AG20443 (cell line): ENCODE measurements around the gene CARD9.

Source experiments
- DNase-seq: peaks from one replicate; pipeline ENCODE4 v3.0.0; 2012; ENCODE audit warnings: low spot score, mixed read lengths

CARD9 gene

DNA sequence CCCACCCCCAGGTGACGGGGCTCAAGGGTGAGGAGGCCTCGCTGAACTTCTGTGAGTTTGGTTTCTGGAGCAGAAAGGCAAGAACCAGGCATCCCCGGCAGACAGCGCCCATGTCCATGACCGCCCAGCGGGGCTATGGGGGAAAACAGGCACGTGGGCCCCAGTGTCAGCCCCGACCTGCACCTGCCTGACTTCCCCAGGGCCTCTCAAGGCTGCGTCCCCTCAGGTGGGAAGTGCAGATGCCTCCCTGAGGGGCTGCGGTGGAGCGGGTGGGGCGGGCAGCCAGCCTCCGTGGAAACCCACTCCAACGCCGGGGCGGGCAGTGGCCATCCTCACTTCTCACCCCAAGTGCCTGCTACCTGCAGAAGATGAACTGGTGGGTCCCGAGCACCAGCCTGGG lies 6.9 kb upstream of the CARD9 start:
- no peak for DNase-seq

DNA sequence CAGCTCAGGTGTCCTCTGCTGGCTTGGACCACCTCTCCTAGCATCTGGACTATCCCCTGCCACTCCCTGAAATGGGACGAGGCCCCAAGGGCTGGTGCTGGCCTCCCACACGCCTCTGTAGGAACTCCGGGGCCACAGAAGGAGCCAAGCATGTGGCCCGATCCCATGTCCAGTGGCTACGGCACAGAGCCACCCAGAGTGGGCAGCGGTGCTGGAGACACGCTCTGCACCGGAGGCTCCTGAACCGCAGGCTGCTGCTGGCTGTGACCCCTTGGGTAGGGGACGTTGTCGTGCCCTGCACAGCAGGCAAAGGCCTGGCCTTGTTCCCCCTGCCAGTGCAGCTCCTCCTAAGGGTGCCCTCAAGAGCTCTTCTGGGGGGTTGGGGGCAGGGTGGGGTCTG lies 6.4 kb upstream of the CARD9 start:
- no peak for DNase-seq

DNA sequence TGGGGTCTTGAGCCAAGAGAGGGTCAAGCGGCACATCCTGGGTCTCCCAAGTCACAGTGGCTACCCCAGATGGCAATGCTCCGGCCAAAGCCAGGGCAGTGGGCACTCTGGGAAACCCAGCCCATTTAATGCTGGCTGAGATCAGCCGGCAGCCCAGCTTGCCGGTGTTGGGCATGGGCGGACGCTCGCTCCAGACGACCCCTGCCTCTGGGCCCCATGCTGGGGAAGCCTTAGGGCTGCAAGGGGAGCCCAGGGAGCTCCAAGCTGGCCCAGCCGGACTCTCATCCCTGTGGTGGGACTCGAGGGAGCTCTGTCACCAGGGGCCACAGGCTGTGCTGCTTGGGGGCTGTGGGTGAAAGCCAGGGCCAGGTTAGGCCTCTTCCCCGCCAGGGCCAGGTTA lies 5.9 kb upstream of the CARD9 start:
- no peak for DNase-seq

DNA sequence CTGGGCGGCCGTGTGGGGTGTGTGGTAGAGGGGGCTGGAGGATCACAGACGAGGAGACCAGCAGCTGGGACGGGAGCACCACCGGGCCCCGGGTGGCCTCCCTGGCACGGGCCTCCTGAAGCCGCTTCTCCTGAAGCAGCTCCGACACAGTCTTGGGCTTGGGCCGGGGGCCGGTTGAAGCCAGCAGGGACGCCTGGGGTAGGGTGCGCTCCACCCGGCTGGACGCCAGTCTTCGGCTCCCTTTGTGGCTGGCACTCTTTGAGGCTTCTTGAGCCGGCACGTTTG lies 5.5 kb upstream of the CARD9 start:
- DNase-seq = no peak

DNA sequence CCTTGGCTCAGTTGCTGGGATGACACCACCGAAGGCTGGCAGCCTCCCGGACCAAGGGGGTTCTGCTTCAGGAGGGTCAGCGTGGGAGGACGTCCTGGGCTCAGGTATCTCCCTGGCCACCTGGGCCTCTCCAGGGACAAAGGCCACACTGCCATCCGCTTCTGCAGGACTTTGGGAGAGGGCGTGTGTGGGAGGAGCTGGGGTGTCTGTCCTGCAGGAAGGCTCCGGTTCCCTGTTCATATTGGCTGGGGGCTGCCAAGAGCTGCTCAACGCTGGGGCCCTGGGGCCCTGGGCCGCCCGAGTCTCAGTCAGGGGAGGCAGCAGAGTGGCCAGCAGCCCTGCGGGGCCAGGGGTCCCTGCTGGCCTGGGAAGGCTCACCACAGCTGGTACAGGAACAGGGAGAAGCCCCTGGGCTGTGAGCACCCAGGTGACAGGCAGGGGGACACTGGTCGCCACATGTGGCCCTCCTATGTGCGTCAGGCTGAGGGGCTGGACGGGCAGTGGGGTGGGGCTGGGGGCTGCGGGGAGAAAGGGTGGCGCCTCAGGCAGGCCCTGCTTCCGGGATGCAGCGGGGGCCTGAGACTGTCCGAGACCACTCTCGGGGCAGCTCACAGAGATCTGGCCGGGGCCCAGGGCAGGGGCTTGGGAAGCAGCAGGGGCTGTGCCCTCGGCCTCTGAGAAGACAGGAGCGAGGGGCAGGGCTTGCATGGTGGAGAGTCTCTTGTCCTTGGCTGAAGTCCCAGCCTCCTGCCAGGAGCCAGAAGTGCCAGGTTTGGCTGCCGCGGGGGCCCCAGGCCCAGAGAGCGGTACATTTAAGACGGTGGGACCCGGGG lies 4.9 kb upstream of the CARD9 start:
- DNase-seq = no peak

DNA sequence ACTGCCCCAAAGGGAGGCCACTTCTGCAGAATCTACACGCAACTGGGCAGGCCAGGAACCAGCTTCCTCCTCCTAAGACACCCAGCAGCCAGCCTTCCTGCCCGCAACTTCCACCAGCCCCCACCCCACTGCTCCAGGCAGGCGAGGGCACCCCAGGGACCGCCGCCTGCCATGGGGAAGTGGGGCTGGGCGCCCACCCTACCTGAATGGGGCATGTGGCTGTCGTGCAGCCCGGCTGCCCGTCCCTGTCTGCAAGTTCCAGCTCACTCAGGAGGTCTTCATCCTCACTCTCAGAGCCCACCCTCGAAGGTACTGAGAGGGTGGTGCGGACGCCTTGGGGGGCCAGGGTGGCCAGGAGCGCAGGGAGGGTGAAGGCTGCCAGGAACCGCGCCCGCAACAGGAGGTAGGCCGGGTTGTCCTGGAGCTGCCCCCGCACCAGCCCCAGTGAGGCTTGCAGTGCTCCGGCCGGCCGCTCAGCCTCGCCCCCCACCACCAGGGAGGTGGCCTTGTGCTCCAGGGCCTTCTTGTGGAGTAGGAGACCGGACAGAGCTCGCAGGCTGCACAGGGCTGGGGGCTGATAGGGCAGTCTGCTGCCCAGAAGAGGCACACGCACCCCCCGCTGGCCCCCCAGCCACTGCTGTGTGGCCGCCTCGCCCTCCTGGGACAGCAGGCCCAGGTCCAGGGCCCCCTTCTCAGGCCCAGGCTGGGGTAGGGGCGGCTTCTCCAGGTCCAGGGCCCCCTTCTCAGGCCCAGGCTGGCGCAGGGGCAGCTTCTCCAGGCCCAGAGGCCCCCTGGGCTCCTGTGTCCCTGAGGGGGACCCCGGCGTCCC lies 4.1 kb upstream of the CARD9 start:
- no peak for DNase-seq

DNA sequence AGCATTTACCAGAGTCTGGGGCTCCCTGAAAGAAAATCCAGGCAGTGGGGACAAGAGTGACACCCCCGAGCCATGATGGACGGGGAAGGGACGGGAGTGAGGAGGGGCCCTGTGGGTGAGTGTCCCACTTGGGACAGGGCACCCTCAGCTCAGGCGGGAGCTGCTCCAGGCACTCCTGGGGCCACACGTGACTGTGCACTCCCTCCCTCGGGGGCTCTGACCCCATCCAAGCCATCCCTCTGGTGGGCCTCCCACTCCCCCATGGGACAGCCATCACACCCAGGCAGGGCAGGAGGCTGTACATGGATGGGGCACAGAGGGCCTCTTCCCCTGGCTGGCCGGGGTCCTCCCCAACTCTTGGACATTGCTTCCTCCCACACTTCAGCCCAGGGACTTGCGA lies 3.0 kb upstream of the CARD9 start:
- no peak for DNase-seq

DNA sequence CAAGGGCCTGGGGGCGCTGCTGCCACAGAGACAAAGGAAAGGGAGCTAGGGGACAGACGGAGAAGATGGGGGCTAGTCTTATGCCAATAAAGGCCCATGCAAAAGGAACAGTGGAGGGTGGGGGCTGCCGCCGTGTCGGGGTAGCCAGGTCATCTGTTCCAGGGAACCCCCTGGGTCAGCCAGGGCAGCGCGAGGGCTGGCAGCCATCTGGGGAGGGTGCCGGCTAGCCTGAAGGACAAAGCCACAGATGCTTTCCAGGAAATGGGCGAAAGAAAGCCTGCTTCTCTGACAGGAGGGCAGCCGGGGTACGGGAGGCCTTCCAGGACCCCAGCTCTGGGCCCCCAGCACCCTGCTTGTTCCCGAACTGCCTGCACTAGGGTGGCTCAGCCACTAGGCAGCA lies 1.6 kb upstream of the CARD9 start:
- no peak for DNase-seq

DNA sequence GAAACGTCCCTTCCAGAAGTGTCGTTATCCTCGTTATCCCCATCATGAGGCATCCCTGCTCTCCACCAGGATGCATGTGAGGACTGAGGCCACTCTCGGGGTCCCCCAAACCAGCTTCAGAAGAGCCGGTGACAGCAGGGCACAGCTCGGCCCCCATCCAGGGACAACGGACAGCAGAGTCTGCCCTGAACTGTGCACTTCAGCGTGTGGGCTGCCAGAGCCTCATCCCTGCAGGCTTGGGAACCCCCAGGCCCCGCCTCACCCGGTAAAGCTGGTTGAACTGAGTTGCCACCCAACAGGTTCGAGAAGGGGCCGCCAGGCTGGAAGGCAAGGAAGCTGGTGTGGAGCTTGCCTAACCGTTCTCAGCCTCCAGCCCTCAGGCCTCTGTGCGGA lies 710 bp upstream of the CARD9 start:
- no peak for DNase-seq

DNA sequence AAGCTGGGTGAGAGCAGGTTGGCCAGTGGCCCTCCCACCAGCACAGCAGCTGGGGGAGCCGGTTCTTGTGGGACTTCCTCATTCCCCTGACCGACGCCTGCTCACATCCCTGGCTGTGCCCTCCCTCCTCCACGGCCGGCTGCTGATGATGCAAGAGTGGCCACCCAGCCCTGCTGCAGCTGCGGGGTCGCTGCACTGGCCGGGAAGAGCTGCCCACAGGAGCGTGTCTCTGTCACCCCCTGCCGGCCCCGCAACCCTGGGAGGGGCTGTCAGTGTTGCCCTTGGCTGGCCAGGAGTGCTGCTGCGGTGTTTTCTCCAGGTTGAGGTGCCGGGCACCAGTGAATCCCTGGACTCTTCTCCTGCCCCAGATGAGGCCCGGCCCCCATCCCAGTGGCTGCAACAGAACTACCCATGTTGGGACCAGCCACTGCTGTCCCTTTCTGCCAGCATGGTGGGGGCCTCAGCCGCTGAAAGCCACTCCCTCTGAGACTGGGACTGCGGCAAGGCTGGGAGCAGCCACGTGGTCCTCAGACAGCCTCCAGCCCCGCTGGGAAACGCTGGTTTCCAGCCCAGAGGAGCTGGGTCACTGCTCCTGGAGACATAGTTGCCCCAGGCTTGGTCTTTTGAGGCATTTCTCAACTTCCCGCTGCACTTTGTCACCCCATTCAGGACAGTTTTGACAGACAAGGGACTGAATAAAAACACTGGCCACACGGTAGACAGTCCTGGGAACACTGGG lies 739 bp downstream of the CARD9 start:
- peak; percentile 87 for DNase-seq

DNA sequence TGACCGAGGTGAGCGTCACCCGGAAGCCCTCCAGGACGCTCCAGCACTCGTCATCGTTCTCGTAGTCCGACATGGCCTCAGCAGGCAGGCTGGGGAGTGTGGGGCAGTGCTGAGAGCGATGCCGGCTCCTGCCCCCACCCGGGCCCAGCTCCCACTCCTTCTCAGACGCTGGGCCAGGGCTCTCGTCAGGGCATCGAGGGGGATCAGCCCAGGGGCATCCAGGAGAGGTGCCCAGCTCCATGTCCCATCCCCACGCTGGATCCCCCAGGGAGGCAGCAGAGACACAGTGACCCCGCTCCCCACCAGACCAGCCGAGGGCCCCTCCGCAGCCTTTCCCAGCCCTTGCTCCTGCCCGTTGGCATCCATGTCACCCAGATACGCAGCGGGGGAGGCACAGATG lies 1.5 kb downstream of the CARD9 start:
- no peak for DNase-seq

DNA sequence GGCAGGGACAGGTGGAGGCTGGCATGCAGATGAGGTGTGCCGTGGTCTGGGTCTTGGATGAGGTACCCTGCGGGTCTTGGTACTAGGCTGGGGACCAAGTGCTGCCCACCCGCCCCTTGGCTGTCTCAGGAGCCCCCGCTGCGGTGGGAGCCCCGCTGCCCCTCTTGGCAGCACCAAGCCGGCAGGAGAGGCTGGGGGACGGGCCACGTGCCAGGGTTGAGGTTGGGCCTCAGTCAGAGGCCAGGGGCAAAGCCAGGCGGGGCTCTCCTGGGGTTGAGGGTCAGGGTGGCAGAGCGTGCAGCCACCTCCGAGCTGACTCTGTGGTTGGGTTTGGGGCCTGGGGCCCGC lies 2.0 kb downstream of the CARD9 start:
- no peak for DNase-seq

DNA sequence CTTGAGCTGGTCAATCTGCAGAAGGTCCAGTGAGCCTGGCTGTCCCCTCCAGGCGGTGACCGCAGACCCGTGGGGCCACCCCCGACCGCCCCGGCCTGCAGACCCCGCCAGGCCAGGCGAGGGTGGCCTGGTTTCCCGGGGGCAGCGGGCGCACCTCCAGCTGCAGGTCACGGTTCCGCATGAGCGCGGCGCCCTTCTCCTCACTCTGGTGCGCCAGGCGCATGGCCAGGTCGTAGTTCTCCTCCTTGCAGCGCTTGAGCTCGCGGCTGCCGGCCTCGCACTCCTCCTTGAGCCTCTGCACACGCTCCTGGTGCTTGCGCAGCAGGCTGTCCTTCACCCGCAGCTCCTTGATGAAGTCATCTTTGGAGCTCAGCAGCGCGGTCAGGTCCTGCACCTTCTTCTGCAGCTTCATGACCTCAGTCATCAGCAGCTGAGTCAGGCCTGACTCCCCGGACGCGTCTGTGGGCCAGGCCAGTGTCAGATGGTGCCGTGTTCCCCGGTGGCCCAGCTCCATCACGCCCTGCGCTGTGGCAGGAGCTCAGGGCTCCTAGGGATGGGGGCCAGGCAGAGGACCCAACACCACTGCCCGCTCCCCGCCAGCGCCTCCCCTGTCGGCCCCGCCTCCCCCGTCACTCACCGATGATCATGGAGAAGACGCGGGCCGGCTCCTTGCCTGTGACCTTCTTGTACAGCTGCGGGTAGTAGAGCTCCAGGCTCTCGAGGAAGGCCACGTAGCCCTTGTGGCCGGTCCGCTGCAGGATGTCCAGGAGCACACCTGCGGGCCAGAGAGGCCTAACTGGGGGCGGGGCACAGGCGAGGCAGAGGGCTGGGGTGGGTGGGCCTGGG lies 2.6 kb downstream of the CARD9 start:
- DNase-seq = no peak

DNA sequence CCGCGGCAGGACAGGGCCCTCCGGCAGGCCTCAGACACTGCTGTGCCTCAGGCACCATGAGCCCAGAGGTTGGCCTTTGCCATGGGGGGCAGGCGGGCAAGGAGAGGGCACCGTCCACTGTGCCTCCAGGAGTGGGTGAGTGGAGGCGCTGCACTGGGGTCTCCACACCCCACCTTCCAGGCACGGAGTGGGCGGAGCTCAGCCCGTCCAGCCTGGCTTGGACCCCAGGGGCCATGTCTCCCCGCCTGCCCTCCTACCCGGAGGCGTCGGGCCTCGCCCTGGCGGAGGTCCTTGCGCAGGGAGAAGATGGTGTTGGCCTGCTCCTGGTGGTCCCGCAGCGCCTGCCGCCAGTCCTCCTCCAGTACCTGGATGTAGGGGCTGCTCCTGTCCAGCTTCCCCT lies 3.4 kb downstream of the CARD9 start:
- no peak for DNase-seq

DNA sequence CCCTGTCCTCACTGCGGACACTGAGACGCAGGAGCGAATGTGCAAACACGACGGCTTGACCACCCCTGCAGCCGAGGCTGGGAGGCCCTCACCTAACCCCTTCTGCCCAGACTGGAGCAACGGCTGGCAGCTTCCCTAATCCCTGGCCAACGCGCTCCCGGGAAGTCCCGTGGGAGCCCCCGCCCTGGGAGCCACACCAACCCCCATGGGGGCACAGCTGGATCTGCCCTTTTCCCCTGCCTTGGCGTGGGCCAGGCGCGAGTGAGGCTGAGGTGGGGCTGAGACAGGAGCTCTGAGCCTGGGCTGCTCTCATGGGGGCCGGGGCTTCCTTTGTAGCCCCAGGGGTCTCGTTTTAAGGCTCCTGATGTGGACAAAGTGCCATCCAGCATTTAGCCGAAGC lies 5.3 kb downstream of the CARD9 start:
- no peak for DNase-seq

DNA sequence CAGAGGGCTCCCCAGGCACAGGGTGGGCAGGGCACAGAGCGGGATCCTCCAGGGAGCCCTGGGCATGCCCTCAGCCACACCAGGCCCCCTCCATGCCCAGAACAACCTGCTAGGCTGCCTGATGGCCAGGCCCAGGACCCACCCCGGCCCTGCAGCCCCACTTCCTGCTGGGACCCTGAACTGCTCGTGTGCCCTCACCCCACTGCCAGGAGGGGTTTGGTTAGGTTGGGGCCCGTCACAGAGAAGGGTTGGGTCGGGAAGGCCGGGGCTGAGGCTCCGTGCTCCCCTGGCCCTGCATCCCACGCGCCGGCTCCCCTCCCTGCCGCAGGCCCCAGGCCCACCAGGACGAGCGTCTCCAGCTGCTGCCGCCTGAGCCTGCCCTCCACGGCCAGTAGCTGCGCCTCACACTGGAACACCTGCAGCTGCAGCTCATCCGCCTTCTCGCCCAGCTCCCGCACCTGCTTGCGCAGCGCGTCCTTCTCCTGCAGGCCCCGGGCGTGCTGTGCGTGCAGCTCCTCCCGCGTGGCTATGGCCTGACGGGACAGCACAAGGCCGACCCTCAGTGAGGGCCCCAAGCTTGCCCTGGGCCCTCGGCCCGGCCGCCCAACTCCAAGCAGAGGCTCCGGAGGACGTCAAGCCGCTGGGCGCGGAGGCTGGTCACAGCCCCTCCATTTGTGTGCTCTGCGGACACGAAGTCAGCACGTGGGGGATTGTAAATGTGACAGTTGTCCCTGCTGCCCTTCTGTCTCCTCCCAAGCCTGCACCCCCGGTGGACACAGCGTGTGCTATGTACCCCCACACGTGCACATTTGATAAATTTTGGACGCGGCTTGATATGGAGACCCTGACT lies 5.9 kb downstream of the CARD9 start:
- no peak for DNase-seq

DNA sequence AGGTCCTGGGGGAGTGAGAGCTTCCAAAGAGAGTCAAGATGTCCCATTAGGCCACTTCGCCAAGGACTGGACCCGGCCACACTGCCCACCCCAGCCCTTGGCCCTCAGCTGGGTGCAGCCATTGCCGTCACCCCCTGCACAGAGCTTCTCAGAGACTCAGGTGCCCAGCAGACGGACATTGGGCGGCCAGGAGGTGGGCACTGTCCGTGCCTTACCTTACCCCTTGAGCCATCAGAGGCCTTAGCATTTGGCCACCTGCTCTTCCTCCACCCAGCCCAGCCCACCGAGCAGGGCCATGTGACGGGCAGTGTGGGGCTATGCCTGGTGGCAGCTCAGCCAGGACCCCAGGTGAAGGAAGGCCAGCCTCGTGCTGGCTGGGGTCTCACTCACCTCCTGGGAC lies 6.6 kb downstream of the CARD9 start:
- DNase-seq = no peak

DNA sequence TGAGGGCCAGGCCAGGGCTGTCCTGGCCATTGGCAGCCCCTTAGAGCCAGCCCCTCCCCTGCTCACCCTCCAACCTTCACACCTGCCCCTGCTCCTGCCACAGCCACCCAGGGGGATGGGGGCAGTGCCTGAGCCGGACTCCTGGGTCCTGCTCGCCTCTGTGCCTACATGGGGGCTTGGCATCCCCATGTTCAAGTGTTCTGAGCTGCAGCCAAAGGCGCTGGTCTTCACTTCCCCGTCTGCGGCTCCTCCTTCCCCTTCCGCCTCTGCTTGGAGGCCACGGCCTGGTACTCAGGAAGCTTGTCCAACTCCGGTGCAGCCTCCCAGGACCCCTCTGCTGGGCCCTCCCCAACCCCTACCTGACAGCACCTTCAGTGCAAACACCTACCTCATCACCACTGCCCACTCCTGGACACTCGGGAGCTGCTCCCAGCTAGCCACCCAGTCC lies 7.7 kb downstream of the CARD9 start:
- no peak for DNase-seq

DNA sequence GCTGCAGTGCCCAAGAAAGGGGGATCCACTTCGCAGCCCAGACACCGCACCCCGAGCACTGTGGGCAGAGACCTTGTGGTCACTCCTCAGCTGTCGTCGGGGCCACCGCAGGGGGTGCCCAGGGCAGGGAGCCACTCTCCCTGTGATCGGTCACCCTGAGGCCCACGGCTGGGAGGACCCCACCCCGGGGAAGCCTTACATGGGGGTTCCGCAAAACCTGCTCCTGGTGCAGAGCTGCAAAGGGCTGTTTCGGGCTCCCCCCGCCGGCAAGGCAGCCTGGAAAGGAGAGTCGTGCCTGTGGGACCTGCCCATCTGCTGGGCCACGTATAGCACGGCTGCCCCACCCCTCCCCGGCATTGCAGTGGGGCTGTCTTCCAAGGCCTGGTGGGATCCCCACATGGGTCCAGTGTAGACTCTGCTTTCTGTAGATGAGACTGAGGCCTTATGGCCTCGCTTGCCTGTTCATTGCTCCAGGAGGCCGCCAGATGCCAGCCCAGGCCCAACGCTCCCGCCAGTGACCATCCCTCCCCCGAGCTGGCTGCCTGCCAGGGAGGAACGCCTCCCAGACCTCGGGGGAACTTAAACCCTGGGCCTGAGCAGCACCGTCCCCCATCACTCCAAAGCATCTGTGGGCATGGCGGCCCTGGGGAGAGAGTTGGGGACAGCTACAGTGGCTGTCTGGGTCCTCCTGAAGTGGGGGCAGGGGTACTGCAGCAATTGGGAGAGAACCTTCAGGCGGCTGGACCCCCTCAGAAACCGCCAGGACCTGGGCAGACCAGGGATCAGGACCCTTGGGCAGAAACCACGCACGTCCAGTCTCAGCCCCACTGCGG lies 8.3 kb downstream of the CARD9 start:
- no peak for DNase-seq
